GM12864 (cell line): Measurements from ENCODE around the gene OR51M1.

ENCODE experiments used
- DNase-seq: peaks from one replicate; pipeline ENCODE4 v3.0.0-alpha.2; 2011; ENCODE audit warnings: low read depth
- H3K4me3 ChIP-seq: 2 replicates; pipeline ENCODE4 v1.5.1; 2011; ENCODE audit warnings: mild to moderate bottlenecking, low read depth, low read length, control low read depth
- TF ChIP-seq, protein P1 (sequence below): IDR thresholded peaks from 2 replicates; pipeline ENCODE4 v1.5.1; 2011; ENCODE audit warnings: low read depth, mild to moderate bottlenecking, moderate library complexity, low read length, control low read depth, inconsistent platforms; ENCODE audit errors: missing control alignments

Gene OR51M1

DNA sequence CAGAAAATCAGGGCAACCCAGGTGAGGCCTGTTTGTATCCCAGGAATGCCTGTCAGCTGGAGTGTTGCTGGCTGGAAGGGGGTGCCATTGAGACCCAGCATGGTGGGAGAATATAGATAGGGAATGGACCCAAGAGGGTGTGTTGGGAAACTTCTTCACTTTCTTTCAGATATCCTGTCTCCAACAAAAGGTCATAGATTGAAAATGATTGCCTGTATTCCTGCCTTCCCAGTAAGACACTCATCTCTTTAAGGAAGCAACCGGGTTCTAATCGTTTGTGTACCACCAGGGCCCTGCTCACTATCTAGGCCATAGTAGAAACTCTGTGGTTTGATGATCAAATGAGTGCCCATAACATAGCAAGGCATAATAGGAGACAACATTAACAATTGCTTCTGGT lies 57.8 kb downstream of the OR51M1 start, which contains the start of gene OR51I1:
Gene OR51I1 (minus strand): TSS at position 101 of the 400 bp plus-strand sequence. CDS start 0 bp downstream, at position 101.
- H3K4me3 ChIP-seq: no peak within 1 kb of the TSS
- TF ChIP-seq, protein P1, sequence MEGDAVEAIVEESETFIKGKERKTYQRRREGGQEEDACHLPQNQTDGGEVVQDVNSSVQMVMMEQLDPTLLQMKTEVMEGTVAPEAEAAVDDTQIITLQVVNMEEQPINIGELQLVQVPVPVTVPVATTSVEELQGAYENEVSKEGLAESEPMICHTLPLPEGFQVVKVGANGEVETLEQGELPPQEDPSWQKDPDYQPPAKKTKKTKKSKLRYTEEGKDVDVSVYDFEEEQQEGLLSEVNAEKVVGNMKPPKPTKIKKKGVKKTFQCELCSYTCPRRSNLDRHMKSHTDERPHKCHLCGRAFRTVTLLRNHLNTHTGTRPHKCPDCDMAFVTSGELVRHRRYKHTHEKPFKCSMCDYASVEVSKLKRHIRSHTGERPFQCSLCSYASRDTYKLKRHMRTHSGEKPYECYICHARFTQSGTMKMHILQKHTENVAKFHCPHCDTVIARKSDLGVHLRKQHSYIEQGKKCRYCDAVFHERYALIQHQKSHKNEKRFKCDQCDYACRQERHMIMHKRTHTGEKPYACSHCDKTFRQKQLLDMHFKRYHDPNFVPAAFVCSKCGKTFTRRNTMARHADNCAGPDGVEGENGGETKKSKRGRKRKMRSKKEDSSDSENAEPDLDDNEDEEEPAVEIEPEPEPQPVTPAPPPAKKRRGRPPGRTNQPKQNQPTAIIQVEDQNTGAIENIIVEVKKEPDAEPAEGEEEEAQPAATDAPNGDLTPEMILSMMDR: no peak
- DNase-seq: no peak
